ENCODE results near the gene ZCCHC17. TPM values are rescaled to one million over a fixed set of nuclear protein-coding genes. Genes with fewer than 3 reads are reported as not detected.

The ZCCHC17 gene
- total RNA-seq, result 30.5 and 40.8 TPM in 2 replicates

GRCh38 chr1:31296486-31297276 lies at the start of gene ZCCHC17, which contains the start of gene SNRNP40:
Gene ZCCHC17 (plus strand): TSS chr1:31297032. CDS start chr1:31310099, 13,067 bp downstream.
Gene SNRNP40 (minus strand): TSS chr1:31296788. CDS start chr1:31296751, 37 bp downstream.

GRCh38 chr1:31373056-31373896 lies 76.4 kb downstream of the ZCCHC17 start, which contains the start of gene FABP3:
Gene FABP3 (minus strand): TSS chr1:31373076. CDS start chr1:31373014, 62 bp downstream.

GRCh38 chr1:31412732-31413404 lies 116.0 kb downstream of the ZCCHC17 start, which contains the start of gene SERINC2:
Gene SERINC2 (plus strand): TSS chr1:31413213. CDS start chr1:31413266, 53 bp downstream.

Other genes starting within 250 kb of the ZCCHC17 start
- 55.1 and 63.3 TPM in 2 replicates for gene PUM1, start 231.3 kb upstream of the ZCCHC17 start, total RNA-seq
- 0.32 and 11.4 TPM in 2 replicates for gene NKAIN1, start 57.1 kb upstream of the ZCCHC17 start, total RNA-seq
- 58.1 and 66.7 TPM in 2 replicates for gene SNRNP40, start 244 bp upstream of the ZCCHC17 start, total RNA-seq
- 2.2 and 9.6 TPM in 2 replicates for gene FABP3, start 76.0 kb downstream of the ZCCHC17 start, total RNA-seq
- gene SERINC2, start 116.2 kb downstream of the ZCCHC17 start, total RNA-seq, result 7.2 and 9.1 TPM in 2 replicates

All from cardiac atrium fibroblast (primary cell).